ENCODE measurements around the gene NOL4. TPM values are rescaled to one million over a fixed set of nuclear protein-coding genes. Genes with fewer than 3 reads are reported as not detected.

Gene NOL4
- total RNA-seq, 1 experiment from 2014 or later, result not detected

DNA sequence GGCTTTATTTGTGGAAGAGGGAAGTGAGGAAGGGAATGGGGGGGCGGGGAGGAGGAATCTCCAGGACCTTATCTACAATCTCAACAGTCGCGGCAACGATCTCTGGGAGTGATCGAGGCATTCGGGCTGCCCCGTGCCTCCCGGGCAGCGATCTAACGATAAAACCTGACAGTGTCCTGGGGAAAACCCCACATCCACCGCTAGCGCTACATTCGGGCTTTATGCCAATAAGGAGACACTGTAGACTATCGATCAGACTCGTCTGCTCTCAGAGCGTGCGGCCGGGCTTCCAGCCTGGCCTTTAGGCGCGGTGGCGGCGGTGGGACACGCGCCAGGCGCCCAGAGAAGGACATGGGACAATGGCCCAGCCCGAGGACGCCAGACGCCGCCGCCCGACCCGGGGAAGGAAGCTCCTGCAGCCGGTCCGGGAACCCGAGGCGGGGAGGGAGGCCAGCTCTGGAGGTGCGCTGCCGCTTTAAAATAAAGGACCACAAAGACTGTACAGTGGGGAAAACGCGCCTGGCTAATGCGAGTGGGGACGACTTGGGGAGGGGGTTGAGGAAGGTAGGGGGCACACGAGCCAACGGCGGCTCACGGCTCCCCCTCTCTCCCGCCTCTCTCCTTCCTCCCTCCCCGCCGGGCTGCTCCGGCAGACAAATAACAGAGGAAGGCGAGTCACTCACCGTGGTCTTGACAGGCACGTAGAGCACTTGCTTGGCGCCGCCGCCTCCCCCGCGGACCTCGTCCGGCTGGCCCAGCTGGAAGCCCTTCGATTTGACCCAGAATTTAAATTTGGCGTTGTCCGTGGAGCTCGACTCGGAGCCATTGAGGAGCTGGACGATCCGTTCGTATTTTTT lies 2.2 kb downstream of the NOL4 start:
- Histone ChIP-seq H4K20me1 (ENCODE audit: insufficient read depth) (no peaks in the 10 kb centered on the region), H3K4me1 (replicated peaks; ENCODE audit: insufficient read depth) (no peaks in the 10 kb centered on the region), H3K9me2 (ENCODE audit: insufficient read depth) (no peaks in the 10 kb centered on the region), H3F3A (ENCODE audit: insufficient read depth, low read depth) (no peaks in the 10 kb centered on the region), H3K27ac (no peak overlapping the region), H3K79me2 (ENCODE audit: low read depth) (no peaks in the 10 kb centered on the region), H2AFZ (no peak overlapping the region), H3K4me2 (peak overlapping the region; percentile 44), H3K36me3 (ENCODE audit: low read depth) (no peaks in the 10 kb centered on the region), H3K4me3 (no peak overlapping the region), H3K27me3 (ENCODE audit: insufficient read depth, low read depth) (peaks cover 9% of the 10 kb centered on the region), H3K9me3 (ENCODE audit: insufficient read depth, low read depth) (no peaks in the 10 kb centered on the region)
- intact Hi-C loops (cut with micrococcal nuclease; ENCODE audit: unreplicated experiment), result no loop called here
- no peak for DNase-seq
- TF ChIP-seq, protein P1, sequence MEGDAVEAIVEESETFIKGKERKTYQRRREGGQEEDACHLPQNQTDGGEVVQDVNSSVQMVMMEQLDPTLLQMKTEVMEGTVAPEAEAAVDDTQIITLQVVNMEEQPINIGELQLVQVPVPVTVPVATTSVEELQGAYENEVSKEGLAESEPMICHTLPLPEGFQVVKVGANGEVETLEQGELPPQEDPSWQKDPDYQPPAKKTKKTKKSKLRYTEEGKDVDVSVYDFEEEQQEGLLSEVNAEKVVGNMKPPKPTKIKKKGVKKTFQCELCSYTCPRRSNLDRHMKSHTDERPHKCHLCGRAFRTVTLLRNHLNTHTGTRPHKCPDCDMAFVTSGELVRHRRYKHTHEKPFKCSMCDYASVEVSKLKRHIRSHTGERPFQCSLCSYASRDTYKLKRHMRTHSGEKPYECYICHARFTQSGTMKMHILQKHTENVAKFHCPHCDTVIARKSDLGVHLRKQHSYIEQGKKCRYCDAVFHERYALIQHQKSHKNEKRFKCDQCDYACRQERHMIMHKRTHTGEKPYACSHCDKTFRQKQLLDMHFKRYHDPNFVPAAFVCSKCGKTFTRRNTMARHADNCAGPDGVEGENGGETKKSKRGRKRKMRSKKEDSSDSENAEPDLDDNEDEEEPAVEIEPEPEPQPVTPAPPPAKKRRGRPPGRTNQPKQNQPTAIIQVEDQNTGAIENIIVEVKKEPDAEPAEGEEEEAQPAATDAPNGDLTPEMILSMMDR (conservative IDR thresholded peaks at IDR 0.05), result no peak
- no peak for TF ChIP-seq EZH2 (IDR thresholded peaks at IDR 0.05; ENCODE audit: low read depth)
- BruUV-seq (replicated peaks), result no TSS peak
- CTCF ChIA-PET, result no interaction called here
- POLR2A ChIA-PET (ENCODE audit: unreplicated experiment), result no interaction called here

DNA sequence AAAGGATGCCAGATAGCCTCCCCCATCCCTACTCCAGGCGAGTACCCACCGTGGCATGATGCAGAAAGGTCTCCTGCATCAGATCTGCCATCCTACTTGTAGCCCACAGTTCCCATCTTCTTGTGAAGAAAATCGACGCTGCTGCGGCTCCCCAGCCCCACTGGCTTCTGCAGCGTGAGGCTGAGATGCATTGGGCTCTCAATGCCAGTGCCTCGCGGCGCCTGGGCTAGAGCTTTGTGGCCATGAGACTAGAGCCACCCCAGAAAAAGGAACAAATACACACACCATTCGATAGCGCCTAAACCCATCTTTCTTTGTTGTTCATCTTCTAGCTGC lies 2.8 kb downstream of the NOL4 start:
- no peak for TF ChIP-seq EZH2 (IDR thresholded peaks at IDR 0.05; ENCODE audit: low read depth)
- TF ChIP-seq, protein P1 (conservative IDR thresholded peaks at IDR 0.05), result no peak
- H3K36me3 ChIP-seq (ENCODE audit: low read depth), result no peaks in the 10 kb centered on the region
- CTCF ChIA-PET, result no interaction called here

DNA sequence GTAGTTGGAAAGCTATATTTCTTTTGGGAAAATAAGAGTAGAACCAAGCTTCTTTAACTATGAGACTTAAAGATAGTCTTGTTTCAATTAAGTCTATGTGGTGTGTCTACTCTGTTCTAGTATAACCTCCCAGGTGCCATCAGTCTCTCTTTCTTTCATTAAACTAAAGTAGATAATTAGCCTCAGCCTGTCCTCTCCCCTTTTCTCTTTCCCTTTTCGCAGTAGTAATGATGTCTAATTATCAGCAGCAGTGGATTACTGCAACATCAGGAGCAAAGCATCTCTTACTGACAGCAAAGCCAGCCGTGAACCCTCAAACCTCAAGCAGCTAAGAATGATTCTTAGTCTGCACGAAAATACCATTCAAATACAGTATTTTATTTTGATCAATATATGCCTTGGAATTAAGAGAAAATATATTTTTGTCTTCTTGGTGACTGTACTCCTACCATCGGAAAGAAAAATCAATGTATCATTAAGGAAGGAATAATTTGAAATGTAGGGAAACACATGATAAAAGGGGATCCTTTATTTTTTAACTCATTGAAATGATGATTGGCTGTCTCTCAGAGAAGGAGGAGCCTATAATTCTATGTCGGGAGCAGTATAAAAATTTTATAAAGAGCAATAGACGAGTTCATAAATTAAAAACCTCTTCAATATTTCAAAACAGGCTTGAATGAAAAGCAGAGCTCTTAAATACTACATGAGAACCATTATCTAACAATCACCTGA lies 4.5 kb downstream of the NOL4 start:
- intact Hi-C loops (cut with micrococcal nuclease; ENCODE audit: unreplicated experiment), result no loop called here
- ChIA-PET CTCF (no interaction called here), POLR2A (ENCODE audit: unreplicated experiment) (no interaction called here)
- Histone ChIP-seq H3K79me2 (ENCODE audit: low read depth) (no peaks in the 10 kb centered on the region), H3K36me3 (ENCODE audit: low read depth) (no peaks in the 10 kb centered on the region), H3K4me2 (no peak overlapping the region), H2AFZ (no peak overlapping the region), H4K20me1 (ENCODE audit: insufficient read depth) (no peaks in the 10 kb centered on the region), H3K27me3 (ENCODE audit: insufficient read depth, low read depth) (peaks cover 9% of the 10 kb centered on the region), H3F3A (ENCODE audit: insufficient read depth, low read depth) (no peaks in the 10 kb centered on the region), H3K27ac (no peak overlapping the region), H3K4me1 (replicated peaks; ENCODE audit: insufficient read depth) (no peaks in the 10 kb centered on the region), H3K9me3 (ENCODE audit: insufficient read depth, low read depth) (no peaks in the 10 kb centered on the region), H3K9me2 (ENCODE audit: insufficient read depth) (no peaks in the 10 kb centered on the region), H3K4me3 (no peak overlapping the region)
- no TSS peak for BruUV-seq (replicated peaks)
- TF ChIP-seq, protein P1 (conservative IDR thresholded peaks at IDR 0.05), result no peak
- DNase-seq, result no peak

More for the DNA sequence above, 2.8 kb downstream of the NOL4 start:
- Histone ChIP-seq H3K4me2 (peak overlapping the region; percentile 44; the same call in 1 of the 2 replicates), H2AFZ (no peak overlapping the region), H3K9me3 (ENCODE audit: insufficient read depth, low read depth) (no peaks in the 10 kb centered on the region), H3K27me3 (ENCODE audit: insufficient read depth, low read depth) (peaks cover 9% of the 10 kb centered on the region), H4K20me1 (ENCODE audit: insufficient read depth) (no peaks in the 10 kb centered on the region), H3K79me2 (ENCODE audit: low read depth) (no peaks in the 10 kb centered on the region), H3F3A (ENCODE audit: insufficient read depth, low read depth) (no peaks in the 10 kb centered on the region), H3K4me3 (no peak overlapping the region), H3K27ac (no peak overlapping the region), H3K9me2 (ENCODE audit: insufficient read depth) (no peaks in the 10 kb centered on the region), H3K4me1 (replicated peaks; ENCODE audit: insufficient read depth) (no peaks in the 10 kb centered on the region)
- DNase-seq, result no peak
- intact Hi-C loops (cut with micrococcal nuclease; ENCODE audit: unreplicated experiment), result no loop called here
- POLR2A ChIA-PET (ENCODE audit: unreplicated experiment), result no interaction called here
- no TSS peak for BruUV-seq (replicated peaks)
